ENCODE results near the gene ANAPC5.

ANAPC5 gene

DNA sequence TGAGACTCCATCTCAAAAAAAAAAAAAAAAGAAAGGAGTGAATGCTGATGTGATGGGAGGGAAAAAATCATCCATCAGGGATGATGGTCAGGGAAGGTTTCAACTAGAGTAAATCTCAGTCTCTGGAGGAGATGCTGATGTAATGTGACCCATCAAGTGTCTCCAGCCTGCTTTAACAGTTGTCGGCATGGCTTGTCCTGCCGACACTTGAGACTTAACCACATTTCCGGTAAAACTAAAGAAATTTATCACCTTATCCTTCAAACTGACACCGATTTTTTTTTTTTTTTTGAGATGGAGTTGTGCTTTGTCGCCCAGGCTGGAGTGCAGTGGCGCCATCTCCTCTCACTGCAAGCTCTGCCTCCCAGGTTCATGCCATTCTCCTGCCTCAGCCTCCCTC, 21.5 kb upstream of the ANAPC5 start:
- Histone ChIP-seq H3K27ac (no peak overlapping the region), H3K4me3 (no peak overlapping the region), H3K36me3 (ENCODE audit: insufficient read depth, low read length) (no peaks in the 10 kb centered on the region), H3K9me3 (ENCODE audit: low read depth, low read length) (no peaks in the 10 kb centered on the region), H3K9ac (ENCODE audit: insufficient read length) (no peak overlapping the region)
- TF ChIP-seq POLR2AphosphoS5 (IDR thresholded peaks at IDR 0.05; ENCODE audit: borderline replicate concordance, low read depth, low read length) (no peak), EZH2 (IDR thresholded peaks at IDR 0.05) (no peak), FOXP2 (optimal IDR thresholded peaks at IDR 0.05; ENCODE audit: control extremely low read depth, extremely low read length, insufficient read depth) (no peak)
- DNase-seq (ENCODE audit: low read depth, low spot score), result no peak

DNA sequence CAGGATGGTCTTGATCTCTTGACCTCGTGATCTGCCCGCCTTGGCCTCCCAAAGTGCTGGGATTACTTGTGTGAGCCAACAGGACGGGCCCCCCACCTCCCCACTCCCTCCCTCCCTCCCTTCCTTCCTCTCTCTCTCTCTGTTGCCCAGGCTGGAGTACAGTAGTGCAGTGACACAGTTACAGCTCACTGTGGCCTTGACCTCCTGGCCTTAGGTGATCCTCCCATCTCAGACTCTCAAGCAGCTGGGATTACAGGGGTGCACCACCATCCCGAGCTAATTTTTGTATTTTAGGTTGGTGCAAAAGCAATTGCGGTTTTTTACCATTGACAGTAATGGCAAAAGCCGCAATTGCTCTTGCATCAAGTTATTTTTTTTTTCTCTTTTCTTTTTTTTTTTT, 19.2 kb upstream of the ANAPC5 start:
- Histone ChIP-seq H3K9ac (ENCODE audit: insufficient read length) (no peak overlapping the region), H3K4me3 (no peak overlapping the region), H3K9me3 (ENCODE audit: low read depth, low read length) (no peaks in the 10 kb centered on the region), H3K36me3 (ENCODE audit: insufficient read depth, low read length) (no peaks in the 10 kb centered on the region), H3K27ac (no peak overlapping the region)
- TF ChIP-seq POLR2AphosphoS5 (IDR thresholded peaks at IDR 0.05; ENCODE audit: borderline replicate concordance, low read depth, low read length) (no peak), FOXP2 (optimal IDR thresholded peaks at IDR 0.05; ENCODE audit: control extremely low read depth, extremely low read length, insufficient read depth) (no peak), EZH2 (IDR thresholded peaks at IDR 0.05) (no peak)
- no peak for DNase-seq (ENCODE audit: low read depth, low spot score)

DNA sequence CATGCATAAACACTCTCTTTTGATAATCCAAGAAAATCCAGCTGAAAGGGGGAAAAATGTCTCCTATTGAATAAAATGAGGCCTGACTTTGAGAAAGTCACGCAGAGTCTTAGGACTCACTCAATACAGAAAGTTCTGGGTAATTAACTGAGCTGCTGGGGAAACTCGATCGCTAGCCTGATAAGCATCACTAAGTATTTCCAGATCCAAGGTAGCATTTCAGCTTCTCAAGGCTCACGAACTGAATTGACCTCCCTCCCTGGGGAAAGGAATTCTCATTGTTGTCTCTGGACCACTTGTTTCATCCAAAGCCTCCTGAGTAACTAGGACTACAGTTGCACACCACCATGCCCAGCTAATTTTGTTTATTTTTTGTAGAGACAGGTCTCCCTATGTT, 13.8 kb upstream of the ANAPC5 start:
- Histone ChIP-seq H3K36me3 (ENCODE audit: insufficient read depth, low read length) (no peaks in the 10 kb centered on the region), H3K9me3 (ENCODE audit: low read depth, low read length) (no peaks in the 10 kb centered on the region), H3K4me3 (no peak overlapping the region), H3K27ac (no peak overlapping the region), H3K9ac (ENCODE audit: insufficient read length) (peak overlapping the region; percentile 29)
- DNase-seq (ENCODE audit: low read depth, low spot score), result no peak
- TF ChIP-seq EZH2 (IDR thresholded peaks at IDR 0.05) (no peak), POLR2AphosphoS5 (IDR thresholded peaks at IDR 0.05; ENCODE audit: borderline replicate concordance, low read depth, low read length) (no peak), FOXP2 (optimal IDR thresholded peaks at IDR 0.05; ENCODE audit: control extremely low read depth, extremely low read length, insufficient read depth) (no peak)

DNA sequence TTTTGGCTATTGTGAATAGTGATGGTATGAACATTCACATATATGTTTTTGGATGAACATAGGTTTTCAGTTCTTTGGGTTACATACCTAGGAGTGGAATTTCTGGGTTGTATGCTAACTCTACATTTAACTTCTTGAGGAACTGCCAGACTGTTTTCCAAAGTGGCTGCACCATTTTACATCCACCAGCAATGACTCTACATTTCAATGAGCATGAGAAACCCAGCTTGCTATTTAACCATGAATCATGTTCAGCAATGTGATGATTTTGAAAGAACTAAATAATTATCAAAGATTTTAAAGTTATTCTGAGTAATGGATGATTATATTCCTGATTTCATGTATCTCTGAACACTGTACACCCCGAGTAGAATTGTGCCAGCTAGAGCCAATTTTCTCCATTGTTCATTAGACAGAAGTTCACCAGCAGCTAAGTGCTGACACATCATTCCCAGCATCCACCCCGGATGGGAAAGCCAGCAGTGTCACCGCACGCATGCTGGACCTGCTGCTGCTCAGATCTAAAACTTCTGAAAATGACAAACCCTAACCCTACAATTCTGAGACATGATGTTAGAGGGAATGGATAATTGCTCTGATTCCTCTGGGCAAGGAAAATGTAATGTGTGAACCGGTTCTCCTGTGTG, 13.3 kb upstream of the ANAPC5 start:
- TF ChIP-seq FOXP2 (optimal IDR thresholded peaks at IDR 0.05; ENCODE audit: control extremely low read depth, extremely low read length, insufficient read depth) (no peak), EZH2 (IDR thresholded peaks at IDR 0.05) (no peak), POLR2AphosphoS5 (IDR thresholded peaks at IDR 0.05; ENCODE audit: borderline replicate concordance, low read depth, low read length) (no peak)
- Histone ChIP-seq H3K4me3 (no peak overlapping the region), H3K27ac (no peak overlapping the region), H3K36me3 (ENCODE audit: insufficient read depth, low read length) (no peaks in the 10 kb centered on the region), H3K9ac (ENCODE audit: insufficient read length) (peak overlapping the region; percentile 29), H3K9me3 (ENCODE audit: low read depth, low read length) (no peaks in the 10 kb centered on the region)
- no peak for DNase-seq (ENCODE audit: low read depth, low spot score)

DNA sequence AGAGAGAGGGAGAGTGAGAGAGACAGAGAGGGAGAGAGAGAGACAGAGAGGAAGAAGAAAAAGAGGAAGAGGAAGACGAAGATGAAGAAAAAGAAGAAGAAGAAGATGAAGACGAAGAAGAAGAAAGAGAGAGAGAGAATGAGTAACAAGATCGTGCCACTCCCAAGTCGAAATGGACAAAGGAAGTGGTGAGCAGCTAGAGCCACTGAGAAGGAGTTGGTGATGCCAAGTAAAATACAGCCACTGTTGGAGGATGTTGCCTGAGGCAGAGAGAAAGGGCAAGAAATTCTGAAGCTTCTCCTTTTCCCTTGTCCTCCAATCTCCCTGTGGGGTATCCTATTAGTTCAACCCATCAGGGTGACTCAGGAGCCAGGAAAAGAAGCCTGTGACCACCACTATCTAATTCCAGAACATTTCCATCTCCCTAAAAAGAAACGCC, 12.5 kb upstream of the ANAPC5 start:
- H3K9me3 ChIP-seq (ENCODE audit: low read depth, low read length), result no peaks in the 10 kb centered on the region
- no peak for DNase-seq (ENCODE audit: low read depth, low spot score)
- H3K36me3 ChIP-seq (ENCODE audit: insufficient read depth, low read length), result no peaks in the 10 kb centered on the region
- no peak overlapping the region for H3K4me3 ChIP-seq
- TF ChIP-seq FOXP2 (optimal IDR thresholded peaks at IDR 0.05; ENCODE audit: control extremely low read depth, extremely low read length, insufficient read depth) (no peak), EZH2 (IDR thresholded peaks at IDR 0.05) (no peak), POLR2AphosphoS5 (IDR thresholded peaks at IDR 0.05; ENCODE audit: borderline replicate concordance, low read depth, low read length) (no peak)
- no peak overlapping the region for H3K9ac ChIP-seq (ENCODE audit: insufficient read length)
- H3K27ac ChIP-seq, result no peak overlapping the region

DNA sequence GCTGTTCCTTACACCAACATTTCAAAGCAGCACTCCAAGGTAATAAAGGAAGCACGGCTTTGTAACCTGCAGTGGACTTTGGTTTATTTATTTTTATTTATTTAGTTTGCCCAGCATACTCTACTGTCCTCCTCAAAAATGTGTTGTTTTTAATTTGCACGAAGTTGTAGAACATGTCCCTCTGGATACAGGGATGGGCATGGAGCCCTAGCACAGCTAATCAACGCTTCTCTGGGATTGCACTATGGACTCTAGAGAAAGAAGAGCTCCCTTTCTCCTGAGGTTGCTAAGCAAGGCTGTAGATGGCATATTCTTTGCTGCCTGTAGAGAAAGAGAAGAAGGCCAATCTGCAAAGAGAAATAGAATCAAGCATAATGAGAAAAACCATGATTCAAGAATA, 5.9 kb upstream of the ANAPC5 start:
- Histone ChIP-seq H3K4me3 (no peak overlapping the region), H3K27ac (no peak overlapping the region), H3K9me3 (ENCODE audit: low read depth, low read length) (no peaks in the 10 kb centered on the region), H3K9ac (ENCODE audit: insufficient read length) (no peak overlapping the region), H3K36me3 (ENCODE audit: insufficient read depth, low read length) (no peaks in the 10 kb centered on the region)
- DNase-seq (ENCODE audit: low read depth, low spot score), result no peak
- no peak for TF ChIP-seq EZH2 (IDR thresholded peaks at IDR 0.05)
- TF ChIP-seq POLR2AphosphoS5 (IDR thresholded peaks at IDR 0.05; ENCODE audit: borderline replicate concordance, low read depth, low read length), result no peak
- no peak for TF ChIP-seq FOXP2 (optimal IDR thresholded peaks at IDR 0.05; ENCODE audit: control extremely low read depth, extremely low read length, insufficient read depth)

DNA sequence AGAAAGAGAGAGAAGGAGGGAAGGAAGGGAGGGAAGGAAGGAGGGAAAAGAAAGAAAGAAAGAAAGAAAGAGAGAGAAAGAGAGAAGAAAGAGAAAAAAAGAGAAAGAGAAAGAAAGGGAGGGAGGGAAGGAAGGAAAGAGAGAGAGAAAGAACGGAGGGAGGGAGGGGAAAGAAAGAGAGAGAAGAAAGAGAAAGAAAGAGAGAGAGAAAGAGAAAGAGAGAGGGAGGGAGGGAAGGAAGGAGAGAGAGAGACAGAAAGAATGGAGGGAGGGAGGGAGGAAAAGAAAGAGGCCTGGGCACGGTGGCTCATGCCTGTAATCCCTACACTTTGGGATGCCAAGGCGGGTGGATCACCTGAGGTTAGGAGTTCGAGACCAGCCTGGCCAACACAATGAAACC, 5.1 kb upstream of the ANAPC5 start:
- Histone ChIP-seq H3K27ac (no peak overlapping the region), H3K36me3 (ENCODE audit: insufficient read depth, low read length) (no peaks in the 10 kb centered on the region), H3K9ac (ENCODE audit: insufficient read length) (no peak overlapping the region), H3K9me3 (ENCODE audit: low read depth, low read length) (no peaks in the 10 kb centered on the region), H3K4me3 (no peak overlapping the region)
- TF ChIP-seq EZH2 (IDR thresholded peaks at IDR 0.05) (no peak), FOXP2 (optimal IDR thresholded peaks at IDR 0.05; ENCODE audit: control extremely low read depth, extremely low read length, insufficient read depth) (no peak), POLR2AphosphoS5 (IDR thresholded peaks at IDR 0.05; ENCODE audit: borderline replicate concordance, low read depth, low read length) (no peak)
- no peak for DNase-seq (ENCODE audit: low read depth, low spot score)

DNA sequence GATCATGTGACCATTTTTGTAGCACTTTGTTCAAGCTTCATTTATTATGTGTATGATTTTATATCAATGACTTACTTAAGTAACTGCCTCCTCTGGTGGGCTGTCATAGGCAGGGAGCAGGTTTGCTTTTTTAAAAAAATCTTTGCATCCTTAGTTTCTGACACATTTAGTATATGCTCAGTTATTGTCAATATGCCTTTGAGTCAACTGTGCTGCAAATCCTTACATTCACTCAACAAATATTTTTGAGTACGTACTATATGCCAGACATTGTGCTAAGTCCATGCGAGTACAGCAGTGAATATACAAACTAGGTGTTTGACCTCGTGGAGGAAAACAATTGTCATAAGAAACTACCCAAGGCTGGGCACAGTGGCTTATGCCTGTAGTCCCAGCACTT, 4.4 kb upstream of the ANAPC5 start:
- no peak overlapping the region for H3K4me3 ChIP-seq
- TF ChIP-seq FOXP2 (optimal IDR thresholded peaks at IDR 0.05; ENCODE audit: control extremely low read depth, extremely low read length, insufficient read depth) (no peak), POLR2AphosphoS5 (IDR thresholded peaks at IDR 0.05; ENCODE audit: borderline replicate concordance, low read depth, low read length) (no peak), EZH2 (IDR thresholded peaks at IDR 0.05) (no peak)
- H3K9ac ChIP-seq (ENCODE audit: insufficient read length), result no peak overlapping the region
- no peak for DNase-seq (ENCODE audit: low read depth, low spot score)
- H3K27ac ChIP-seq, result no peak overlapping the region
- H3K36me3 ChIP-seq (ENCODE audit: insufficient read depth, low read length), result no peaks in the 10 kb centered on the region
- no peaks in the 10 kb centered on the region for H3K9me3 ChIP-seq (ENCODE audit: low read depth, low read length)

DNA sequence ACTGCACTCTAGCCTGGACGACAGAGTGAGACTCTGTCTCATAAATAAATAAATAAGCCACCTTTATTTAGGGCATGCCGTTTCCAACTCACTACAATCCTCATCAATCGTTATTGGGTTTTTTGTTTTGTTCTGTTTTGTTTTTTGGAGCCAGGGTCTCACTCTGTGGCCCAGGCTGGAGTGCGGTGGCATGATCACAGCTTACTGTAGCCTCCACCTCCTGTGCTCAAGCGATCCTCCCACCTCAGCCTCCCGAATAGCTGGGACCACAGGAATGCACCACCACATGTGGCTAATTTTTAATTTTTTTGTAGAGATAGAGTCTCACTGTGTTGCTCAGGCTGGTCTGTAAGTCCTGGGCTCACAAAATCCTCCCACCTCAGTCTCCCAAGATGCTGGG, 3.6 kb upstream of the ANAPC5 start:
- DNase-seq (ENCODE audit: low read depth, low spot score), result no peak
- TF ChIP-seq EZH2 (IDR thresholded peaks at IDR 0.05) (no peak), POLR2AphosphoS5 (IDR thresholded peaks at IDR 0.05; ENCODE audit: borderline replicate concordance, low read depth, low read length) (no peak), FOXP2 (optimal IDR thresholded peaks at IDR 0.05; ENCODE audit: control extremely low read depth, extremely low read length, insufficient read depth) (no peak)

More for the DNA sequence above, 3.6 kb upstream of the ANAPC5 start:
- Histone ChIP-seq H3K9me3 (ENCODE audit: low read depth, low read length) (no peaks in the 10 kb centered on the region), H3K4me3 (no peak overlapping the region), H3K9ac (ENCODE audit: insufficient read length) (no peak overlapping the region), H3K27ac (no peak overlapping the region), H3K36me3 (ENCODE audit: insufficient read depth, low read length) (no peaks in the 10 kb centered on the region)
